WI38 (cell line): ENCODE measurements around the gene BNC1.

Source experiments
- H3K4me3 ChIP-seq: 2 replicates; pipeline ENCODE4 v1.5.1; 2011; ENCODE audit warnings: low read depth, mild to moderate bottlenecking, control low read depth, low read length
- TF ChIP-seq, protein P1 (sequence below): IDR thresholded peaks from 2 replicates; pipeline ENCODE4 v1.5.1; 2012; ENCODE audit warnings: low read depth, mild to moderate bottlenecking, control low read depth, low read length

The BNC1 gene

GRCh38 chr15:83285979-83286553 is 1.6 kb upstream of the BNC1 start:
- TF ChIP-seq, protein P1, sequence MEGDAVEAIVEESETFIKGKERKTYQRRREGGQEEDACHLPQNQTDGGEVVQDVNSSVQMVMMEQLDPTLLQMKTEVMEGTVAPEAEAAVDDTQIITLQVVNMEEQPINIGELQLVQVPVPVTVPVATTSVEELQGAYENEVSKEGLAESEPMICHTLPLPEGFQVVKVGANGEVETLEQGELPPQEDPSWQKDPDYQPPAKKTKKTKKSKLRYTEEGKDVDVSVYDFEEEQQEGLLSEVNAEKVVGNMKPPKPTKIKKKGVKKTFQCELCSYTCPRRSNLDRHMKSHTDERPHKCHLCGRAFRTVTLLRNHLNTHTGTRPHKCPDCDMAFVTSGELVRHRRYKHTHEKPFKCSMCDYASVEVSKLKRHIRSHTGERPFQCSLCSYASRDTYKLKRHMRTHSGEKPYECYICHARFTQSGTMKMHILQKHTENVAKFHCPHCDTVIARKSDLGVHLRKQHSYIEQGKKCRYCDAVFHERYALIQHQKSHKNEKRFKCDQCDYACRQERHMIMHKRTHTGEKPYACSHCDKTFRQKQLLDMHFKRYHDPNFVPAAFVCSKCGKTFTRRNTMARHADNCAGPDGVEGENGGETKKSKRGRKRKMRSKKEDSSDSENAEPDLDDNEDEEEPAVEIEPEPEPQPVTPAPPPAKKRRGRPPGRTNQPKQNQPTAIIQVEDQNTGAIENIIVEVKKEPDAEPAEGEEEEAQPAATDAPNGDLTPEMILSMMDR, result no peak
- no peak overlapping the region for H3K4me3 ChIP-seq

GRCh38 chr15:83285284-83285978 is 967 bp upstream of the BNC1 start:
- H3K4me3 ChIP-seq, result no peak overlapping the region
- TF ChIP-seq, protein P1, result no peak

- H3K4me3 ChIP-seq, result peak overlapping the region; percentile 26
- TF ChIP-seq, protein P1, result no peak
Observed at GRCh38 chr15:83283813-83284558, 478 bp downstream of the BNC1 start.

- H3K4me3 ChIP-seq, result peak overlapping the region; percentile 26
- TF ChIP-seq, protein P1, result no peak
Observed at GRCh38 chr15:83283138-83283812, 1.2 kb downstream of the BNC1 start.

DNA sequence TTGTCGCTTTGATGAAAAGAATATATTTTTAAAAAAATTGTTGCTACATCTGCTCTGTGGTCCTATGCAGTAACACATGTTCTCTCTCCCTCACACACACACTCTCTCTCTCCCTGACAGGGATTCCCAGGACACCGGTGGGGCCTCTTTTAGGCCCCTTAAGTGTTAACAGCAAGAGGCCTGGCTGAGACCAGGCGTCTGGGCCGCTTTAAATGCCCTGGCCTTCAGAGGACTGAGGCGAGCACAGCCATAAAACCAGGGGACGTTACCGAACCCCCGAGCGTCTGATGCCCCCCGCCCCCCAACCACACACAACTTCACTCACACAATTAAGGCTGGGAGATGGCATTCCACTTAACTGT is 1.7 kb downstream of the BNC1 start:
- no peak overlapping the region for H3K4me3 ChIP-seq
- TF ChIP-seq, protein P1, result no peak

DNA sequence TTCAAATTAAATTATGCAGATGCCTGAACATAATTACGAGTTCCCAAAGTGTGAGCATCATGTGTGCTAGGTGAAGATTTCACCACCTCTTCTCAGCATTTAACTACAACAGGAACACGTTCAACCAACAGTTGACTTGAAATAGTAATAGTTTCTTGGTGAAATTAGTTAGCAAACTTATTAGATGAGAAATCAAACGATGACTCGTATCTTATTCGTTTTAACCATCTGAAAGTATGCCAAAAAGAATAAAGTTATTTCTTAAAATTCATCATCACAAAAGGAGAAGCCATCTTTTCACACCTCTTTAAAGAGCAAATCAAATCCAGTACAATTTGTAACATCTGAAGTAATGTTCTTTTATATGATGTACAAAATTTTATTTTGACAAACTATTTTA is 2.3 kb downstream of the BNC1 start:
- no peak overlapping the region for H3K4me3 ChIP-seq
- TF ChIP-seq, protein P1, result no peak

- TF ChIP-seq, protein P1, result no peak
- no peak overlapping the region for H3K4me3 ChIP-seq
Observed at GRCh38 chr15:83278191-83278590, 6.3 kb downstream of the BNC1 start.
